ENCODE results near the gene MEG3.

Gene MEG3

DNA sequence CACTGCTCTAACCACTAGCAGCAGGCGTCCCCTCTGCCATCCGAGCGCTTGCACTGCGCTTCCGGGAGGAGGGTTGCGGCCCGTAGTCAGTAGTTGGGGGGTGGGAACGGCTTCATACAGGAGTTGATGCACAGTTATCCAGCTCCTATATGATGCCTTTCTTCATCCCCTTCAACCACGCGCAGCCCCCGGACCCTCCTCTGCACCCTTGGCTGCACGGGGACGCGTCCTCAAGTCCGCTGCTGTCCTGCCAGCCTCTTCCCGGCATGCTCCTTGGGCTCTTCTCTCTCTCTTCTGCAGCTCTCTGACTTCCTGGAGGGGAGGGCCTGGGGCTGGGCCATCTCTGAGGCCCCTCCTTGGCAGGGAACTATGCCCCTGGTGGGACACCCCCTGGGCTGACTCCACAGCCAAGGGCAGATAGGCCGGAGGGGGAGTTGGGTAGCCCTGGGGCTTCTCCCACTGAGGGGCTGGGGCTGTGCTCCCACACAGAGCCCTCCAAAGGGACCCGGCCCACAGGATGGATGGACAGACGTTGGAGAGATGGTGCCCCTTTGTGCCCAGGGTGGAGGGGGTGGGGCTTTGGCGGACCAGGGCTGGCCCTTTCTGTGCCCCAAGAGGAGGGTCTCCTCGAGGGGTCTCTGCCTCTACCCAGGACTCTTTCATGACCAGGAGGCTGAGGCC lies 48.6 kb downstream of the MEG3 start:
- Histone ChIP-seq H3K36me3 (ENCODE audit: control insufficient read depth, insufficient read depth, low read length) (no peaks in the 10 kb centered on the region), H3K27me3 (replicated peaks; ENCODE audit: control insufficient read depth, insufficient read depth, low read length) (no peaks in the 10 kb centered on the region), H3K4me3 (replicated peaks; ENCODE audit: low read depth, low read length) (no peak overlapping the region)
- TF ChIP-seq, protein P1, sequence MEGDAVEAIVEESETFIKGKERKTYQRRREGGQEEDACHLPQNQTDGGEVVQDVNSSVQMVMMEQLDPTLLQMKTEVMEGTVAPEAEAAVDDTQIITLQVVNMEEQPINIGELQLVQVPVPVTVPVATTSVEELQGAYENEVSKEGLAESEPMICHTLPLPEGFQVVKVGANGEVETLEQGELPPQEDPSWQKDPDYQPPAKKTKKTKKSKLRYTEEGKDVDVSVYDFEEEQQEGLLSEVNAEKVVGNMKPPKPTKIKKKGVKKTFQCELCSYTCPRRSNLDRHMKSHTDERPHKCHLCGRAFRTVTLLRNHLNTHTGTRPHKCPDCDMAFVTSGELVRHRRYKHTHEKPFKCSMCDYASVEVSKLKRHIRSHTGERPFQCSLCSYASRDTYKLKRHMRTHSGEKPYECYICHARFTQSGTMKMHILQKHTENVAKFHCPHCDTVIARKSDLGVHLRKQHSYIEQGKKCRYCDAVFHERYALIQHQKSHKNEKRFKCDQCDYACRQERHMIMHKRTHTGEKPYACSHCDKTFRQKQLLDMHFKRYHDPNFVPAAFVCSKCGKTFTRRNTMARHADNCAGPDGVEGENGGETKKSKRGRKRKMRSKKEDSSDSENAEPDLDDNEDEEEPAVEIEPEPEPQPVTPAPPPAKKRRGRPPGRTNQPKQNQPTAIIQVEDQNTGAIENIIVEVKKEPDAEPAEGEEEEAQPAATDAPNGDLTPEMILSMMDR (IDR thresholded peaks at IDR 0.05; ENCODE audit: insufficient read depth, low read length, poor library complexity, severe bottlenecking): no peak
- no peak for DNase-seq (ENCODE audit: extremely low read depth, insufficient read length)

- TF ChIP-seq, protein P1 (IDR thresholded peaks at IDR 0.05; ENCODE audit: insufficient read depth, low read length, poor library complexity, severe bottlenecking): no peak
- Histone ChIP-seq H3K27me3 (replicated peaks; ENCODE audit: control insufficient read depth, insufficient read depth, low read length) (no peaks in the 10 kb centered on the region), H3K36me3 (ENCODE audit: control insufficient read depth, insufficient read depth, low read length) (no peaks in the 10 kb centered on the region), H3K4me3 (replicated peaks; ENCODE audit: low read depth, low read length) (no peak overlapping the region)
- no peak for DNase-seq (ENCODE audit: extremely low read depth, insufficient read length)
Observed at GRCh38 chr14:100875126-100875525, 49.2 kb downstream of the MEG3 start.

GRCh38 chr14:100875861-100876590 lies 50.1 kb downstream of the MEG3 start:
- no peak for DNase-seq (ENCODE audit: extremely low read depth, insufficient read length)
- Histone ChIP-seq H3K27me3 (replicated peaks; ENCODE audit: control insufficient read depth, insufficient read depth, low read length) (no peaks in the 10 kb centered on the region), H3K36me3 (ENCODE audit: control insufficient read depth, insufficient read depth, low read length) (no peaks in the 10 kb centered on the region), H3K4me3 (replicated peaks; ENCODE audit: low read depth, low read length) (no peak overlapping the region)
- TF ChIP-seq, protein P1 (IDR thresholded peaks at IDR 0.05; ENCODE audit: insufficient read depth, low read length, poor library complexity, severe bottlenecking): no peak

GRCh38 chr14:100878271-100879146 lies 52.6 kb downstream of the MEG3 start:
- Histone ChIP-seq H3K4me3 (replicated peaks; ENCODE audit: low read depth, low read length) (no peak overlapping the region), H3K27me3 (replicated peaks; ENCODE audit: control insufficient read depth, insufficient read depth, low read length) (no peaks in the 10 kb centered on the region), H3K36me3 (ENCODE audit: control insufficient read depth, insufficient read depth, low read length) (no peaks in the 10 kb centered on the region)
- DNase-seq (ENCODE audit: extremely low read depth, insufficient read length): no peak
- TF ChIP-seq, protein P1 (IDR thresholded peaks at IDR 0.05; ENCODE audit: insufficient read depth, low read length, poor library complexity, severe bottlenecking): no peak

GRCh38 chr14:100879194-100879593 lies 53.3 kb downstream of the MEG3 start:
- H3K36me3 ChIP-seq (ENCODE audit: control insufficient read depth, insufficient read depth, low read length): no peaks in the 10 kb centered on the region
- no peak for DNase-seq (ENCODE audit: extremely low read depth, insufficient read length)
- H3K27me3 ChIP-seq (replicated peaks; ENCODE audit: control insufficient read depth, insufficient read depth, low read length): no peaks in the 10 kb centered on the region
- no peak overlapping the region for H3K4me3 ChIP-seq (replicated peaks; ENCODE audit: low read depth, low read length)
- TF ChIP-seq, protein P1 (IDR thresholded peaks at IDR 0.05; ENCODE audit: insufficient read depth, low read length, poor library complexity, severe bottlenecking): no peak

Data from GM06990 (cell line).